A549 (cell line): Measurements from ENCODE around the gene FRMD3. TPM values are rescaled to one million over a fixed set of nuclear protein-coding genes. Genes with fewer than 3 reads are reported as not detected.

Experiments used
- ATAC-seq, 2 experiments: fragments of 200-7000 bp in 1 of 2; fragments of >200 bp in 1 of 2; cut with Nextera tagmentation in 1 of 2; cut with Tn5 transposase in 1 of 2; 3 replicates each; pipeline versions ENCODE4 v1.8.0 to v1.9.1; 2018 to 2020; ENCODE audit warnings: mild to moderate bottlenecking in 1 of 2, moderate library complexity in 1 of 2
- CTCF ChIA-PET: fragments of 300-600 bp; sonication (Branson Sonifier 250); formaldehyde crosslinking; extraction: SDS; loops from one replicate; lab custom pipeline; 2021; ENCODE audit warnings: antibody characterized with exemption, inconsistent platforms; lab: Yijun Ruan, JAX
- POLR2A ChIA-PET: fragments of 350-600 bp; formaldehyde crosslinking; extraction: SDS; loops from one replicate; lab custom pipeline; 2021; ENCODE audit warnings: antibody characterized with exemption, inconsistent platforms; lab: Yijun Ruan, JAX
- DNase-seq, 2 experiments: peaks; one replicate each; pipeline versions ENCODE4 v3.0.0 to v3.0.0-alpha.2; 2011 to 2016; ENCODE audit warnings: low read depth in 1 of 2, low spot score in 1 of 2
- FAIRE-seq: peaks from 2 replicates; lab custom pipeline; 2011; peaks lifted over from hg19 to GRCh38; lab: Jason Lieb, UNC
- H3K27ac ChIP-seq, 2 experiments: fragments of >200 bp; sonication (Bioruptor Twin); formaldehyde crosslinking; 3 replicates each; pipeline ENCODE4 v1.5.1; 2016 to 2017
- H3K4me1 ChIP-seq: fragments of >200 bp; sonication (Bioruptor Twin); formaldehyde crosslinking; 3 replicates; pipeline ENCODE4 v1.6.1; 2016
- H3K4me2 ChIP-seq: fragments of >200 bp; sonication (Bioruptor Twin); formaldehyde crosslinking; 3 replicates; pipeline ENCODE4 v1.6.1; 2016
- H3K4me3 ChIP-seq: fragments of >200 bp; sonication (Bioruptor Twin); formaldehyde crosslinking; 3 replicates; pipeline ENCODE4 v1.5.1; 2016
- H3K9me3 ChIP-seq: fragments of >200 bp; sonication (Bioruptor Twin); formaldehyde crosslinking; 3 replicates; pipeline ENCODE4 v1.6.1; 2016
- FOXS1 ChIP-seq: fragments of 250-450 bp; sonication (Bioruptor Pico); IDR thresholded peaks from 2 replicates; pipeline ENCODE4 v1.5.0; 2020; ENCODE audit warnings: mild to moderate bottlenecking, moderate library complexity
- HDAC2 ChIP-seq: fragments of 200-600 bp; sonication (generic); IDR thresholded peaks from 2 replicates; pipeline ENCODE4 v1.6.1; 2016
- HEYL ChIP-seq: fragments of 250-450 bp; sonication (Bioruptor Pico); IDR thresholded peaks from 2 replicates; pipeline ENCODE4 v1.8.0; 2021; ENCODE audit warnings: mild to moderate bottlenecking, moderate library complexity
- HMGXB4 ChIP-seq: fragments of 250-450 bp; sonication (Bioruptor Pico); IDR thresholded peaks from 2 replicates; pipeline ENCODE4 v1.5.0; 2021; ENCODE audit warnings: mild to moderate bottlenecking, moderate library complexity, borderline replicate concordance
- HOXB13 ChIP-seq: fragments of 250-450 bp; sonication (Bioruptor Pico); IDR thresholded peaks from 2 replicates; pipeline ENCODE4 v1.5.0; 2020; ENCODE audit warnings: low read depth, mild to moderate bottlenecking, moderate library complexity
- HOXB5 ChIP-seq: fragments of 250-450 bp; sonication (Bioruptor Pico); IDR thresholded peaks from 2 replicates; pipeline ENCODE4 v1.5.0; 2020; ENCODE audit warnings: mild to moderate bottlenecking, moderate library complexity
- KDM5A ChIP-seq: fragments of 200-600 bp; sonication (generic); IDR thresholded peaks from 2 replicates; pipeline ENCODE4 v1.6.1; 2016; ENCODE audit warnings: antibody characterized with exemption, mild to moderate bottlenecking
- MAFK ChIP-seq: fragments of 450-650 bp; IDR thresholded peaks from 2 replicates; pipeline ENCODE4 v1.6.1; 2014; ENCODE audit not compliant: partially characterized antibody
- MAZ ChIP-seq: fragments of 150-350 bp; IDR thresholded peaks from 2 replicates; pipeline ENCODE4 v1.6.1; 2014; ENCODE audit warnings: antibody characterized with exemption, low read depth, low read length, borderline replicate concordance
- NFE2L2 ChIP-seq: fragments of 150-350 bp; conservative IDR thresholded peaks from 2 replicates; pipeline ENCODE4 v1.6.1; 2014; ENCODE audit warnings: low read length
- NPAS2 ChIP-seq: fragments of 250-450 bp; sonication (Bioruptor Pico); IDR thresholded peaks from 2 replicates; pipeline ENCODE4 v1.8.0; 2022; ENCODE audit warnings: mild to moderate bottlenecking, moderate library complexity, borderline replicate concordance
- NR3C1 ChIP-seq: fragments of >200 bp; sonication (Bioruptor Twin); formaldehyde crosslinking; IDR thresholded peaks from 3 replicates; pipeline ENCODE4 v1.6.1; 2017
- PHF8 ChIP-seq: fragments of 200-600 bp; sonication (generic); IDR thresholded peaks from 2 replicates; pipeline ENCODE4 v1.6.1; 2016; ENCODE audit warnings: low read depth, mild to moderate bottlenecking, antibody characterized with exemption, moderate library complexity, borderline replicate concordance
- SREBF2 ChIP-seq: fragments of 450-650 bp; IDR thresholded peaks from 2 replicates; pipeline ENCODE4 v1.6.1; 2014; ENCODE audit warnings: mild to moderate bottlenecking, moderate library complexity
- TFCP2L1 ChIP-seq: fragments of 250-450 bp; sonication (Bioruptor Pico); IDR thresholded peaks from 2 replicates; pipeline ENCODE4 v1.5.0; 2021; ENCODE audit warnings: mild to moderate bottlenecking
- WGBS: methylation state at CpG from one replicate; pipeline ENCODE4 v1.1.6; 2017; ENCODE audit errors: missing lambda C conversion rate; 5-methylcytosine and 5-hydroxymethylcytosine counted together
- polyA plus RNA-seq, 4 experiments: library from polyadenylated mRNA; depleted of rRNA in 3 of 4; stranded (reverse); fragments of >200 nt; fragmentation: RNase III in 1 of 4; extraction: RNeasy Plus Mini Kit Qiagen cat#74134 plus additional on column Dnase treatment in 1 of 4; gene quantifications; 2 replicates in 3 of 4; 3 replicates in 1 of 4; pipeline ENCODE4 v1.2.3, GENCODE V29; 2011 to 2017
- TF ChIP-seq, protein P1 (sequence below): fragments of 450-650 bp; IDR thresholded peaks from 2 replicates; pipeline ENCODE4 v1.6.1; 2014; ENCODE audit warnings: antibody characterized with exemption
- TF ChIP-seq, protein P2 (sequence below): fragments of 150-350 bp; IDR thresholded peaks from 2 replicates; pipeline ENCODE4 v1.6.1; 2014; ENCODE audit warnings: low read depth, mild to moderate bottlenecking, low read length
- TF ChIP-seq, protein P3 (sequence below): IDR thresholded peaks from 2 replicates; pipeline ENCODE4 v1.6.1; 2012; ENCODE audit warnings: low read depth, borderline replicate concordance
- TF ChIP-seq, protein P4 (sequence below): IDR thresholded peaks from 2 replicates; pipeline ENCODE4 v1.6.1; 2012

Gene FRMD3
- polyA plus RNA-seq, 2 of the 4 experiments (the other 2 are of a cell fraction): 1.7 to 3.3 TPM

- no peak for TF ChIP-seq HOXB13 (CRISPR knock-in tag)
- TF ChIP-seq MAFK: no peak
- TF ChIP-seq NPAS2 (CRISPR knock-in tag): no peak
- no peak for TF ChIP-seq SREBF2
- ChIA-PET CTCF (no interaction called here), POLR2A (no interaction called here)
- no peak for ATAC-seq
- 77% methylated on average over 5 of the region's 8 CpGs for WGBS
- H3K4me3 ChIP-seq: no peak overlapping the region
- peaks cover 19% of the 10 kb centered on the region for H3K4me1 ChIP-seq
- no peak overlapping the region for H3K4me2 ChIP-seq
- DNase-seq: no peak
- H3K27ac ChIP-seq: no peak overlapping the region
- no peak for FAIRE-seq
- no peaks in the 10 kb centered on the region for H3K9me3 ChIP-seq
These were observed 90.8 kb downstream of the FRMD3 start for GRCh38 chr9:83447351-83447750.

DNA sequence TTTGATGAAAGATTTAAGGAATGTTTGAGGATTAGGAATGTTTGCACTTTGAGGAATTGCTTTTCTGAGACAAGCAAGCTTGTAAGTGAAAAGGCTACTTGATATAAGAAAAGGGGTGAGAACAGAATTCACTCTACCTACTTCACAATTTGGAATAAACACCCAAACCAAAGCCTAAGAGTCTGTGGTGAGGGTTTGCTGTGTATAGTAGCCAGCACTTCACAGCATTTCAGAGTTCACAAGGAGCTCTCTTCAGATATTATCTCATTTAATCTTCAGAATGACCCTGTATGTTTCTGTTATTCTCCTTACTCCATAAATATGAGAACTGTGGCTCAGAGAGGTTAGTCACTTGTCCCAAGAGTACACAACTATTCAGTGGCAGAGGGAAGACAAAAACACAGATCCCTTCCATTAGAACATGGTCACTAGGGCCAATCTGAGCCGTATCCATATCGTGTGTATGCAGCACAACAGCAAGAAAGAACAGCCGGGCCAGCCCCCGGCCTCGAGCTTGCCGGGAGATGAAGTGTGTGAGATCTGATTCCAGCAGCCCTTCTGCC lies 92.4 kb downstream of the FRMD3 start:
- H3K4me3 ChIP-seq: no peak overlapping the region
- no peak for ATAC-seq
- TF ChIP-seq HOXB5 (CRISPR knock-in tag) (no peak), PHF8 (no peak), HEYL (CRISPR knock-in tag) (no peak), NFE2L2 (no peak), NR3C1 (no peak), HMGXB4 (CRISPR knock-in tag) (no peak), SREBF2 (no peak), MAZ (no peak), HDAC2 (no peak), KDM5A (no peak), HOXB13 (CRISPR knock-in tag) (no peak), FOXS1 (CRISPR knock-in tag) (no peak), TFCP2L1 (CRISPR knock-in tag) (no peak)
- TF ChIP-seq, protein P1, sequence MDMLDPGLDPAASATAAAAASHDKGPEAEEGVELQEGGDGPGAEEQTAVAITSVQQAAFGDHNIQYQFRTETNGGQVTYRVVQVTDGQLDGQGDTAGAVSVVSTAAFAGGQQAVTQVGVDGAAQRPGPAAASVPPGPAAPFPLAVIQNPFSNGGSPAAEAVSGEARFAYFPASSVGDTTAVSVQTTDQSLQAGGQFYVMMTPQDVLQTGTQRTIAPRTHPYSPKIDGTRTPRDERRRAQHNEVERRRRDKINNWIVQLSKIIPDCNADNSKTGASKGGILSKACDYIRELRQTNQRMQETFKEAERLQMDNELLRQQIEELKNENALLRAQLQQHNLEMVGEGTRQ: no peak
- TF ChIP-seq, protein P2, sequence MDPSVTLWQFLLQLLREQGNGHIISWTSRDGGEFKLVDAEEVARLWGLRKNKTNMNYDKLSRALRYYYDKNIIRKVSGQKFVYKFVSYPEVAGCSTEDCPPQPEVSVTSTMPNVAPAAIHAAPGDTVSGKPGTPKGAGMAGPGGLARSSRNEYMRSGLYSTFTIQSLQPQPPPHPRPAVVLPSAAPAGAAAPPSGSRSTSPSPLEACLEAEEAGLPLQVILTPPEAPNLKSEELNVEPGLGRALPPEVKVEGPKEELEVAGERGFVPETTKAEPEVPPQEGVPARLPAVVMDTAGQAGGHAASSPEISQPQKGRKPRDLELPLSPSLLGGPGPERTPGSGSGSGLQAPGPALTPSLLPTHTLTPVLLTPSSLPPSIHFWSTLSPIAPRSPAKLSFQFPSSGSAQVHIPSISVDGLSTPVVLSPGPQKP: no peak
- TF ChIP-seq, protein P3, sequence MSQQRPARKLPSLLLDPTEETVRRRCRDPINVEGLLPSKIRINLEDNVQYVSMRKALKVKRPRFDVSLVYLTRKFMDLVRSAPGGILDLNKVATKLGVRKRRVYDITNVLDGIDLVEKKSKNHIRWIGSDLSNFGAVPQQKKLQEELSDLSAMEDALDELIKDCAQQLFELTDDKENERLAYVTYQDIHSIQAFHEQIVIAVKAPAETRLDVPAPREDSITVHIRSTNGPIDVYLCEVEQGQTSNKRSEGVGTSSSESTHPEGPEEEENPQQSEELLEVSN: no peak
- TF ChIP-seq, protein P4, sequence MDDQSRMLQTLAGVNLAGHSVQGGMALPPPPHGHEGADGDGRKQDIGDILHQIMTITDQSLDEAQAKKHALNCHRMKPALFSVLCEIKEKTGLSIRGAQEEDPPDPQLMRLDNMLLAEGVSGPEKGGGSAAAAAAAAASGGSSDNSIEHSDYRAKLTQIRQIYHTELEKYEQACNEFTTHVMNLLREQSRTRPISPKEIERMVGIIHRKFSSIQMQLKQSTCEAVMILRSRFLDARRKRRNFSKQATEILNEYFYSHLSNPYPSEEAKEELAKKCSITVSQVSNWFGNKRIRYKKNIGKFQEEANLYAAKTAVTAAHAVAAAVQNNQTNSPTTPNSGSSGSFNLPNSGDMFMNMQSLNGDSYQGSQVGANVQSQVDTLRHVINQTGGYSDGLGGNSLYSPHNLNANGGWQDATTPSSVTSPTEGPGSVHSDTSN: no peak
- peaks cover 28% of the 10 kb centered on the region for H3K4me1 ChIP-seq
- CTCF ChIA-PET: no interaction called here
- 62% methylated on average over 6 of the region's 6 CpGs for WGBS
- DNase-seq: no peak
- no peak overlapping the region for H3K4me2 ChIP-seq
- FAIRE-seq: no peak
- H3K9me3 ChIP-seq: no peaks in the 10 kb centered on the region
- H3K27ac ChIP-seq: no peak overlapping the region
- POLR2A ChIA-PET: no interaction called here
